H1 (cell line): Measurements from ENCODE around the gene ECPAS.
"Not testable (repeated sequence)": the region's sequence is repeated elsewhere in the genome, so short reads cannot be mapped to it uniquely, and the experiment has no call there.

Source experiments
- CBX5 ChIP-seq: fragments of 300-800, 300-1000 bp; sonication (generic); IDR thresholded peaks from 2 replicates; pipeline ENCODE4 v1.7.1; 2016; ENCODE audit warnings: antibody characterized with exemption, low read length, low read depth
- CBX8 ChIP-seq: fragments of 300-800, 300-1000 bp; sonication (generic); IDR thresholded peaks from 2 replicates; pipeline ENCODE4 v1.7.1; 2016; ENCODE audit warnings: low read depth, low read length, borderline replicate concordance
- CEBPB ChIP-seq: IDR thresholded peaks from 2 replicates; pipeline ENCODE4 v1.6.1; 2012; ENCODE audit warnings: low read depth, low read length
- CREB1 ChIP-seq: IDR thresholded peaks from 2 replicates; pipeline ENCODE4 v1.6.1; 2012; ENCODE audit warnings: inconsistent platforms
- CTCF ChIP-seq, 3 experiments: IDR thresholded peaks; 1 replicate in 2 of 3; 2 replicates in 1 of 3; pipeline versions ENCODE4 v1.5.1 to v1.6.1; 2011; ENCODE audit warnings: low read length in 3 of 3, mild to moderate bottlenecking in 3 of 3, inconsistent platforms in 2 of 3, low read depth in 1 of 3, moderate library complexity in 1 of 3; ENCODE audit not compliant: insufficient read depth in 1 of 3; ENCODE audit errors: control extremely low read depth in 1 of 3
- EZH2 ChIP-seq: fragments of 200-600 bp; sonication (generic); IDR thresholded peaks from 2 replicates; pipeline ENCODE4 v1.7.1; 2012; ENCODE audit warnings: low read depth, mild to moderate bottlenecking, moderate library complexity, low read length, inconsistent platforms; ENCODE audit not compliant: severe bottlenecking
- KDM1A ChIP-seq: fragments of 200-600, 300-600 bp; sonication (generic); IDR thresholded peaks from 2 replicates; pipeline ENCODE4 v1.7.1; 2016; ENCODE audit warnings: mild to moderate bottlenecking, low read length, borderline replicate concordance
- MAFK ChIP-seq: IDR thresholded peaks from 2 replicates; pipeline ENCODE4 v1.6.1; 2012; ENCODE audit warnings: low read depth, mild to moderate bottlenecking, improper control_type of control experiment, low read length
- NRF1 ChIP-seq: IDR thresholded peaks from 2 replicates; pipeline ENCODE4 v1.6.1; 2011; ENCODE audit warnings: mild to moderate bottlenecking, low read depth, low read length, improper control_type of control experiment
- POU5F1 ChIP-seq: IDR thresholded peaks from 2 replicates; pipeline ENCODE4 v1.6.1; 2011; ENCODE audit warnings: low read depth, mild to moderate bottlenecking, low read length, moderate library complexity
- RAD21 ChIP-seq, 2 experiments: IDR thresholded peaks in 1 of 2; conservative IDR thresholded peaks in 1 of 2; 2 replicates each; pipeline ENCODE4 v1.6.1; 2011; ENCODE audit warnings: low read depth in 2 of 2, low read length in 2 of 2, improper control_type of control experiment in 1 of 2, inconsistent platforms in 1 of 2, mild to moderate bottlenecking in 1 of 2, moderate library complexity in 1 of 2
- SUZ12 ChIP-seq: fragments of 200-600 bp; sonication (generic); IDR thresholded peaks from 2 replicates; pipeline ENCODE4 v1.6.1; 2012; ENCODE audit warnings: mild to moderate bottlenecking, inconsistent platforms, low read length, moderate library complexity, mixed read lengths
- TAF1 ChIP-seq: IDR thresholded peaks from 2 replicates; pipeline ENCODE4 v1.6.1; 2011; ENCODE audit warnings: mild to moderate bottlenecking, low read depth, low read length

- not testable (repeated sequence) for TF ChIP-seq POU5F1; CBX8; CBX5; CTCF (IDR thresholded peaks at IDR 0.05; ENCODE audit: control extremely low read depth in 1 of 3, insufficient read depth in 1 of 3, low read depth in 1 of 3, low read length in 3 of 3); CEBPB; RAD21 (IDR thresholded peaks at IDR 0.05 in 1 of 2, conservative IDR thresholded peaks at IDR 0.05 in 1 of 2; ENCODE audit: low read depth in 2 of 2, low read length in 2 of 2); SUZ12; TAF1; CREB1; EZH2; NRF1; KDM1A; MAFK
Observed at GRCh38 chr9:111334318-111334863, 149.8 kb downstream of the ECPAS start.
